GM21723 (cell line): ENCODE results near the gene B3GAT1.
"Not testable (repeated sequence)": the region's sequence is repeated elsewhere in the genome, so short reads cannot be mapped to it uniquely, and the experiment has no call there.

Experiments used
- ATAC-seq: cut with Tn5 transposase; IDR thresholded peaks from one replicate; pipeline ENCODE4 v1.9.1; 2021; ENCODE audit warnings: mild to moderate bottlenecking, moderate library complexity; ENCODE audit not compliant: unreplicated experiment

The B3GAT1 gene

GRCh38 chr11:134358165-134358855 is 53.7 kb downstream of the B3GAT1 start:
- ATAC-seq: no peak

- ATAC-seq: no peak
Measured at GRCh38 chr11:134357545-134357839, 54.5 kb downstream of the B3GAT1 start.

GRCh38 chr11:134356656-134357544 is 55.1 kb downstream of the B3GAT1 start:
- ATAC-seq: no peak

GRCh38 chr11:134355656-134356055 is 56.4 kb downstream of the B3GAT1 start:
- no peak for ATAC-seq

- ATAC-seq: no peak
Measured at GRCh38 chr11:134355136-134355535, 56.9 kb downstream of the B3GAT1 start.

GRCh38 chr11:134352111-134352510 is 59.9 kb downstream of the B3GAT1 start:
- no peak for ATAC-seq

- peak; percentile 76 for ATAC-seq
Measured at GRCh38 chr11:134350381-134350780, 61.7 kb downstream of the B3GAT1 start.

- no peak for ATAC-seq
Measured at GRCh38 chr11:134349802-134350355, 62.2 kb downstream of the B3GAT1 start.

- ATAC-seq: no peak
Measured at GRCh38 chr11:134349109-134349801, 62.8 kb downstream of the B3GAT1 start.

GRCh38 chr11:134347441-134347840 is 64.6 kb downstream of the B3GAT1 start:
- no peak for ATAC-seq

GRCh38 chr11:134346976-134347350 is 65.1 kb downstream of the B3GAT1 start:
- no peak for ATAC-seq

- no peak for ATAC-seq
Measured at GRCh38 chr11:134346101-134346975, 65.7 kb downstream of the B3GAT1 start.

- ATAC-seq: no peak
Measured at GRCh38 chr11:134345237-134345550, 66.8 kb downstream of the B3GAT1 start.

GRCh38 chr11:134344497-134345236 is 67.4 kb downstream of the B3GAT1 start:
- not testable (repeated sequence) for ATAC-seq

- no peak for ATAC-seq
Measured at GRCh38 chr11:134343646-134344045, 68.4 kb downstream of the B3GAT1 start.

- ATAC-seq: no peak
Measured at GRCh38 chr11:134342572-134343340, 69.3 kb downstream of the B3GAT1 start.

- ATAC-seq: no peak
Measured at GRCh38 chr11:134341805-134342571, 70.1 kb downstream of the B3GAT1 start.

GRCh38 chr11:134340354-134340964 is 71.6 kb downstream of the B3GAT1 start:
- ATAC-seq: no peak
